Hippocampal formation (tissue), 2 donors: ENCODE results near the gene NFASC.
A peak's percentile ranks its signal among the peaks of the same experiment; 100 is the strongest.

ENCODE experiments used
- DNase-seq, 2 donors: peaks; one replicate each; lab custom pipeline; 2025; lab: John Stamatoyannopoulos, UW

The NFASC gene

DNA sequence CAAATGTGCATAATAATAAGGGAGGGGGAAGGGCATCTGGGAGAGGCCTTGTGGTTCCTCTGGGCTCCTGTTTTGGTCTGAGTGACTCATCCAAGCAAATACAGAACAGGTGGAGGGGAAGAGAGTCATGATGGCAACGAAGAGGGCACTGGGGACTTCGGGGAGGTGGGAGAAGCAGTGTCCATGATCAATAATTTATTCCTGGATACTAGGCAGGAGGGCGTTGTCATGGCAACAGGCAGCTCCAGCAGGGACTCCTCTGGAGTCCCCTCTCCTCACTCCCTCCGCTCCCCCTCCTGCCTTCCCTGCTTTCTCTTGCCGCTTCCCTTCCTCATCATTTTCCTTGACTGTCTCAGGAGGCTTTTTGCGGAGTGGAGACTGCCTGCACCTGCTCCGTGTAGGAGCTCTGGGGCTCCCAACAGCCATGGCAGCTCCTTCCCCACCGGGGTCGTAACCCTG is 12.3 kb upstream of the NFASC start:
- DNase-seq, result no peak

DNA sequence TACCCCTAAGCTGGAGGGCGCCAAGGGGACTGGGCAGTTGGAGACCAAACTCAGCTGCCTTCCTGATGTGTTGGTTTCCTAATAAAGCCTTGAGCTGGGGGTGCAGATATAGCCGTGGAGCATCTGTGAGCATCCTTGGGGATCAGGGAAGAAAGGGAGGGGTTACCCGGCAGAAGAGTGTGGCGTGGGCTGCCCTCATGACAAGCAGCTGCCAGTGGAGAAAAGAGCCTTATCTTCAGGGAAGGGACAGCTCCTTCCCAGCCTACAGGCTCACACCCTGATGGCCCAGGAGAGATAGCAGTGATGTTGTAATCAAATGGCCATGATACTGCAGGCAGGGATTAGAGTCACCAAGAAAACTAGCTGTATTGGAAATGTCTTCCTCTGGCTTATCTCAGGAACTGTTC is 10.8 kb upstream of the NFASC start:
- no peak for DNase-seq

GRCh38 chr1:204863024-204863423 is 7.6 kb upstream of the NFASC start:
- peak in 1 of 2 donors; percentile 52 for DNase-seq

GRCh38 chr1:204863730-204864129 is 6.9 kb upstream of the NFASC start:
- DNase-seq, result no peak

GRCh38 chr1:204866051-204866596 is 4.5 kb upstream of the NFASC start:
- no peak for DNase-seq

DNA sequence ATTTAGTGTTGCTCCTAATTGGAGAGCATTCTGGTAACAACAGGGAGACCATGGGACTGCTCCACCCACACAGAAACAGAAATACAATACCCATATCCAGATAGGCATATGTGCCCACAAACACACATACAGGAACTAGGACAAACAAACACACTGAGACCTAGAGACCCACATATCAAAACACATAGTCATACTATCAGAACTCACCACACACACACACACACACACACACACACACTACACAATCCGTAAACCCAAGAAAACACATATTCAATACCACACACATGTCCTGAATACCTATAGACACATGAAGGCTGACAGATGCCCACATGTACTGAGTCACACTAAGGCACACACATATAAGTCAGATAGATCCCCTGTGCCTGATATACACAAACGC is 3.5 kb upstream of the NFASC start:
- DNase-seq, result no peak

GRCh38 chr1:204867666-204868339 is 2.9 kb upstream of the NFASC start:
- no peak for DNase-seq

DNA sequence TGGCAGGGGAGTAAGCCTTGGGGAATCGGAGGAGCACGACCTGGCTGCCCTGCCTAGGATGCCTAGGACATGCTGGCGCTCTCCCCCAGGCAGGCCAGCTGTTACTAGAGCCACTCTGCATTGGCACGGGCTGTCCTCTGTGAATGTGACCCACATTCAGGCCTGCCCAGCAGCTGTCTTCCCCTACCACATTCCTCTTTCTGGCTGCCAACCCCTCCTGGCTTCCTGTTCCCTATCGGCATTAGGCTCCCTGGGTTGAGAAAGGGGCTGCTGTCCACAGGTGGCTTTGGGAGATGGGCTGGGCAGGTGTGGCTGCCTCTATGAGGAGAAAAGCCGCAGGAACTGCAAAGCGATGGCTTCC is 2.3 kb upstream of the NFASC start:
- DNase-seq, result peak; percentile 58 to 76

GRCh38 chr1:204869097-204869496 is 1.6 kb upstream of the NFASC start:
- DNase-seq, result no peak

DNA sequence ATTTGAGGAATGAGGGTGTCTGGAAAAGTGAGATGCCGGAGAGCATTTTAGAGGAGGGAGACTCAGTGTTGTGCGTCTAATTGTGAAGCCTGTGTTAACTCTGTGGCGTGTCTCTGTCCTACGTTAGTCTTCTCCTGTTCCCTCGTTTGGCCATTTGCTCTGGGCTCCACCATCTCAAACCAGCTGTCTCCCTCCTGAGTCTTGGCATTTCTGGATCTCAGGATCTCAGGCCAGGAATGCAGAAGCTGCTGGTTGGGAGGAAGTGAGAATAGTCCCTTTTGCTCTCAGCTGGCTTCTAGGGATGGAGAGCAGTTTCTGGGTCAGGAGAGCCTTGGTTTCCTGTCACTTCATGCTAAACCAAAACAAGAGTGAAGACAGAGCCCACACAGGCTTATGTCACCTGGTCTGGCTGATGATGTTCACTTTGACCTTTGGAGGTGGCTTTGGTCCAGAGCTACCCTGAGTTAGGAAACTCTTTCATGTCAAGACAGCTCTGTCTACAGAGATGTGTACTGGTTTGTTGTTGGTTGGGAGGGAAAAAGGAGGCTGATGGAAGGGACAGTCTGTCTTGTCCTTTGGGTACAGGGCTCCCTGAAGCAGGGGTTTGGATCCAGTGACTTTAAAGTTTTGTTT is 859 bp downstream of the NFASC start:
- DNase-seq, result no peak

DNA sequence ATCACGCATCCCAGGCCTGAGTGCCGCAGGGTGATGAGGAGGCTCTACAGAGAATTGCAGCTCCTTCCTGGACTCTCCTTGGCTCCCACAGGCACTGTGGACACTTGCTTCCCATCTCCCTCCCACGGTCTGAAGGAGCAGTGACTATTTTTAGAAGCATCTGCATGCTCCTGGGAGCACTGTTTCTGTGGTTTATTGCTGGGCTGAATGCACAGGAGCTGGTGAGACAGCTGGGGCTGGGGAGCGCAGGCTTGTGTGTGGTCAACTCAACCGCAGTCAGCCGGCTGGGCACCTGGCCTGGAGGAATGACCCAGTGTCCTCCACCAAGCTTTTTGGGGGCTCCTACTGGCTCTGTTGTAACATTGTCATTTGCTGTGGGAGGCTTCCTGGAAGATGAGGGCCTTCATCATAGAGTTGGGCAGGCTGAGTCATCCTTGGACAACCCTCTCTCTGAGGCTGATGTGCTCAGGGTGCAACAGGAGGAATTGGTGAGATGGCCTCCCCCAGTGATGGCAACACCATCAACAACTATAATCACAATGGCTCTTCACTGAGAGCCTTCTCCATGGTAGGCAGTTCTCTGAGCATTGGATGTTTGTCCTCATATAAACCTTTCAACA is 1.7 kb downstream of the NFASC start:
- DNase-seq, result no peak

- DNase-seq, result no peak
Measured at GRCh38 chr1:204873176-204873575, 2.5 kb downstream of the NFASC start.

GRCh38 chr1:204873714-204874113 is 3.1 kb downstream of the NFASC start:
- no peak for DNase-seq

DNA sequence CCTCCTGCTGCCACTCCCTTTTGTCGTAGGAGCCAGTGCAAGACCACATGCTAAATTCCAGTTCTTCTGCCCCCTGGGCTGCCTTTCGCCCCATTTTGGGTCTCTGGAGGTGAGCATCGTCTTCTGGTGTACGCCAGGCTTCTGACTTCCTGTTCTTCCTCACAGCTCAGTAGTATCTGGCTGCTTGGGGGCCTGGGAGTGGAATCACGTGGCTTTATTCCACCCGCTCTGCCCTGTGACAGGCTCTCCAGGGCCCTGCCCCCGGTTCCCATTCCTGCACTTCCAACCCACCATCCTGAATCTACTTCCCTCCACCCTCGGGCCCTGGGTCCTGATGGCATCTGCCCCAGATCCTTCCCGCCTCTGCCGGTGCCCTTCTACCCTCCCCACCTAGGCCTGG is 3.6 kb downstream of the NFASC start:
- no peak for DNase-seq

- DNase-seq, result no peak
Measured at GRCh38 chr1:204875255-204875654, 4.6 kb downstream of the NFASC start.

DNA sequence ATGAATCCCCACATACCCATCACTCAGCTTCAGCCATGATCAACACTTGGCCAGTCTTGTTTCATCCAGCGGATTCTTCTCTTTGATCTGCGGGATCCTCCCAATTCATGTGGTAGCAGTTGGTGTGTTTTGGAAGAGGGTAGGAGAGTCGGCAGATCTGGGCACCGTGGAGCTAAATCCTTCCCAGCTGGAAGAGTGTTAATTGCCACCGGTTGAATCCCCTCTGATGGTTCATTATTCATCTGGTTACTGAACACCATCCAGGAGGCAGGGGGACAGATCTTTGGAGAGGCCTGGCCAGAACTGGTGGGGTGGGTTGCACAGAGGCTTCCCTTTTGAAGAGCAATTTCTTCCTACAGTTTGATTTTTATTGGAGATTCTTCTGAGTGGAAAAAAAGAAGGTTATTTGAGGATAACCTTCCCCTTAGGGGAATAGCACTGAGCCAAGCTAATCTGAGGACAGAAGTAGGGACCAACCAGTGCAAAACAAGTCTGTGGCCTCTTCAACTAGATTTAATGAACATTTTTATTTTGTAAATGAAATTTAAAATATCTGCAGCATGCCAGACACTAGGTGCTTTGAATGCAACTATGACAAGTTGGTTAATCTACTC is 8.1 kb downstream of the NFASC start:
- no peak for DNase-seq

GRCh38 chr1:204879351-204879750 is 8.7 kb downstream of the NFASC start:
- no peak for DNase-seq

GRCh38 chr1:204880906-204881305 is 10.2 kb downstream of the NFASC start:
- no peak for DNase-seq

- DNase-seq, result no peak
Measured at GRCh38 chr1:204882479-204882878, 11.8 kb downstream of the NFASC start.

GRCh38 chr1:204883405-204883804 is 12.7 kb downstream of the NFASC start:
- DNase-seq, result no peak

DNA sequence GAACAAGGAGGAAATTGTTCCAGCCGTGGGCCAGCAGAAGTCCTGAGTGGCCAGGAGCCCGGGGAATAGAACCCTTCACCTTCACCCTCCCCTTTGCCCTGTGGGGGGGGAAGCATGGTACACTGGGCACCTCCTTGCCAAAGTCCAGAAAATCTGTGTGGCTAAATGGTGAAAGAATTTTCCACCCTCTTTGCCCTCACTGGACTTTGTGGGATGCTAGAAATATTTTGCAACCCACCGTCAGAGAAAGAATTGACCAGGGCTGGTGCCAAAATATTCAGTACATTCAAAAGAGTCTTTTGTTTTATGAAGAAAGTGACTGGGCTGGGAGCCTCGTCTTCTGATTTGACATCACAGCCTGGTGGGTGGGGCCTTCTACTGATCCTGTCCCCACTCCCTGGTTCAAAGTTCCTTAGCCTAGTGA is 14.6 kb downstream of the NFASC start:
- DNase-seq, result peak; percentile 63 to 74

GRCh38 chr1:204885790-204886189 is 15.1 kb downstream of the NFASC start:
- no peak for DNase-seq

GRCh38 chr1:204887846-204888245 is 17.2 kb downstream of the NFASC start:
- DNase-seq, result no peak
